Mesenteric fat pad (tissue), 1 donor: ENCODE results near the gene SYT2. TPM values are rescaled to one million over a fixed set of nuclear protein-coding genes. Genes with fewer than 3 reads are reported as not detected.
"Not testable (repeated sequence)": the region's sequence is repeated elsewhere in the genome, so short reads cannot be mapped to it uniquely, and the experiment has no call there.

ENCODE experiments used
- DNase-seq: peaks from one replicate; pipeline ENCODE4 v3.0.0-alpha.2; 2020; ENCODE audit warnings: low spot score
- total RNA-seq: library from RNA; stranded (reverse); fragmentation: NEBNext Ultra II Directional; extraction: Animal tissue kit (Norgen Biotek cat#: 25700); gene quantifications from one replicate; pipeline ENCODE4 v1.2.1, GENCODE V29; 2021
- donor health status: DM: yes; HTN: yes; CAD: no.

The SYT2 gene
- total RNA-seq, 1 donor from 2014 or later = not detected

- no peak for DNase-seq
Observed at GRCh38 chr1:202572867-202573266, 137.4 kb downstream of the SYT2 start.

- no peak for DNase-seq
Observed at GRCh38 chr1:202571719-202572339, 138.4 kb downstream of the SYT2 start.

GRCh38 chr1:202569393-202570322, 140.6 kb downstream of the SYT2 start:
- no peak for DNase-seq

- DNase-seq = no peak
Observed at GRCh38 chr1:202568826-202569225, 141.4 kb downstream of the SYT2 start.

- DNase-seq = no peak
Observed at GRCh38 chr1:202568410-202568809, 141.8 kb downstream of the SYT2 start.

- no peak for DNase-seq
Observed at GRCh38 chr1:202567738-202568137, 142.5 kb downstream of the SYT2 start.

GRCh38 chr1:202565890-202566602, 144.2 kb downstream of the SYT2 start:
- no peak for DNase-seq

GRCh38 chr1:202564958-202565495, 145.2 kb downstream of the SYT2 start:
- DNase-seq = no peak

GRCh38 chr1:202563818-202564217, 146.4 kb downstream of the SYT2 start:
- no peak for DNase-seq

- no peak for DNase-seq
Observed at GRCh38 chr1:202562444-202563060, 147.7 kb downstream of the SYT2 start.

- DNase-seq = no peak
Observed at GRCh38 chr1:202561726-202562443, 148.4 kb downstream of the SYT2 start.

- no peak for DNase-seq
Observed at GRCh38 chr1:202561240-202561639, 149.0 kb downstream of the SYT2 start.

- not testable (repeated sequence) for DNase-seq
Observed at GRCh38 chr1:202557662-202558061, 152.6 kb downstream of the SYT2 start.

- not testable (repeated sequence) for DNase-seq
Observed at GRCh38 chr1:202556037-202556436, 154.2 kb downstream of the SYT2 start.

GRCh38 chr1:202554619-202555018, 155.6 kb downstream of the SYT2 start:
- DNase-seq = not testable (repeated sequence)

- no peak for DNase-seq
Observed at GRCh38 chr1:202553560-202554038, 156.7 kb downstream of the SYT2 start.

GRCh38 chr1:202553078-202553477, 157.2 kb downstream of the SYT2 start:
- not testable (repeated sequence) for DNase-seq

- DNase-seq = not testable (repeated sequence)
Observed at GRCh38 chr1:202552615-202553014, 157.6 kb downstream of the SYT2 start.

- no peak for DNase-seq
Observed at GRCh38 chr1:202551683-202552082, 158.6 kb downstream of the SYT2 start.

GRCh38 chr1:202550088-202550487, 160.2 kb downstream of the SYT2 start:
- not testable (repeated sequence) for DNase-seq
